SH-SY5Y (cell line): ENCODE measurements around the gene SRSF7.

Experiments used
- GATA2 ChIP-seq: IDR thresholded peaks from 2 replicates; pipeline ENCODE4 v1.6.1; 2011; ENCODE audit warnings: mild to moderate bottlenecking, low read depth, low read length
- GATA3 ChIP-seq: IDR thresholded peaks from 2 replicates; pipeline ENCODE4 v1.6.1; 2011; ENCODE audit warnings: low read depth, mild to moderate bottlenecking, low read length, moderate library complexity

DNA sequence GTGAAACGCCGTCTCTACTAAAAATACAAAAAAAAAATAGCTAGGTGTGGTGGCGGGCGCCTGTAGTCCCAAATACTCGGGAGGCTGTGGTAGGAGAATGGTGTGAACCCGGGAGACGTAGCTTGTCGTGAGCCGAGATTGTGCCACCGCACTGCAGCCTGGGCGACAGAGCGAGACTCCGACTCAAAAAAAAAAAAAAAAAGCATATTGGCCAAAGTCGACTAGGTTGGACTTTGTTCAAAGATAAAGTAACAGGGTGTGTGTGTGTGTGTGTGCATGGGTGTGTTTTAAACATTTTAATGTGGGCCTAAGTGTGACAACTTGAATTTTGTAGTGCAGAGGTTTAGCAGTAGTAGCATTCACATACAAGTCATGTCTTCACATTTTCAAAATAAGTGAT, 38.5 kb upstream of the SRSF7 start:
- TF ChIP-seq GATA2, result no peak
- no peak for TF ChIP-seq GATA3
